ENCODE data around the gene PIGR. TPM values are rescaled to one million over a fixed set of nuclear protein-coding genes. Genes with fewer than 3 reads are reported as not detected.

PIGR gene
- total RNA-seq, 1 experiment from 2014 or later = 1.4 TPM

DNA sequence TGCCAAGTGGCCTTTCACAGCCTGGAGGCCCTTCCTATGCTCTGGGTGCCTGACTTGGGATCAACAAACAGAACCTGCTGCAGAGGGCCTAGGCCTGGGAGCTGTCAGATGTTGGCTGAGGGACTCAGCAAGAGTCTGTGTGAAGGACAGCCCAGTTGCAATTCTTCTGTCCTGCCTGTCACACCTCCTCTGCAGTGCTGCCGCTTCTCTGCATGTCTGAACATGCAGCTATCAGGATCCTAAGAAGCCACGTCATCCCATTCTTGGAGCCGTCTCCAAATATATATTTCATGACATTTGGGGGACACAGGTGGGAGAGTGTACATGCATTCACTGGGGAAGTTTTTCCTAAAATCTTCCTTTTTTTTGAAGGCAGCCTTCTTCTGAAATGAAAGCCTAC is 15.4 kb upstream of the PIGR start:
- DNase-seq (ENCODE audit: low spot score) = no peak

- DNase-seq (ENCODE audit: low spot score) = no peak
Observed at GRCh38 chr1:206960676-206961386, 14.6 kb upstream of the PIGR start.

GRCh38 chr1:206958144-206958543 is 11.9 kb upstream of the PIGR start:
- no peak for DNase-seq (ENCODE audit: low spot score)

GRCh38 chr1:206957639-206958038 is 11.4 kb upstream of the PIGR start:
- DNase-seq (ENCODE audit: low spot score) = no peak

DNA sequence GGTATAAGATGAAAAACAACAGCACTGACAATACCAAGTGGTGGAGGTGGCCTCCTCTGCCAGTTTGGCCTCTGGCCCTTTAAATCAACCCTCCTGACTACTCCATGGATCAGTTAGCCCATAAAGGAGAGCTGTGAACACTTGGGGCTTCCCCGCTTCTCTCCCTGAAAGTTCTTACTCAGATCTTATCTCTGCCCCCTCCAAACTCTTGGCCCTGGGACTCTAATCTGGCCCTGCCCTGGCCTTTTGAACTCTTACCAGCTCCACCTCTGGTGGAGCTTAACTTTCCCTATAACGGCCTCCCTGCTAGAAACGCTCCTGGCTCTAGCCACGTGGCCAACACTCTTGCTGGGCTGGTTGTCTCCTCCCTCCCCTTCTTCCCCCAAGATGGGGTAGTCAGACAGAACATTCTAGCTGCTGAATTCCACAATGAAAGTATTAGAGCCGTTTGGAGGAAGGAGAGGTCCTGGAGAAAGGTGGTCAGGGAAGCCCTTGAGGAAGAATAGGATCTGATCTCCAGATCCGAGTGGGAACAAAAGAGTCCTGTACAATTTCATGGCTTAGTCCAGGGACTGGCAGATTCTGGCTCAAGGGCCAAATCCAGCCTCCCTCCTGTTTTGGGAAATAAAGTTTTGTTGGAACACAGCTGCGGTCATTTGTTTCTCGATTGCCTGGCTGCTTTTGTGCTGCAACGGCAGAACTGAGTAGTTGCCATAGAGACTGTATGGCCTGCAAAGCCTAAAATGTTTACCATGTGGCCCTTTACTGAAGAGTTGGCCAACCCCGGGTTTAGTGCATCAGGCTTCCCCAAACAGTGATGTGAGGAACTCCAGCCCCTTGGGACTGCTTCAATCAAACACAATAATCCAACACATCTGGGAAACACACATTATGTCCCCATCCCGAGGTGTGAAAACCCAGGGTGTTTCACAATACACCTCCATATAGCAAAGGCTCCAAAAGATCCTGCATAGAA is 9.5 kb upstream of the PIGR start:
- DNase-seq (ENCODE audit: low spot score) = peak; percentile 52

GRCh38 chr1:206954459-206955342 is 8.4 kb upstream of the PIGR start:
- no peak for DNase-seq (ENCODE audit: low spot score)

DNA sequence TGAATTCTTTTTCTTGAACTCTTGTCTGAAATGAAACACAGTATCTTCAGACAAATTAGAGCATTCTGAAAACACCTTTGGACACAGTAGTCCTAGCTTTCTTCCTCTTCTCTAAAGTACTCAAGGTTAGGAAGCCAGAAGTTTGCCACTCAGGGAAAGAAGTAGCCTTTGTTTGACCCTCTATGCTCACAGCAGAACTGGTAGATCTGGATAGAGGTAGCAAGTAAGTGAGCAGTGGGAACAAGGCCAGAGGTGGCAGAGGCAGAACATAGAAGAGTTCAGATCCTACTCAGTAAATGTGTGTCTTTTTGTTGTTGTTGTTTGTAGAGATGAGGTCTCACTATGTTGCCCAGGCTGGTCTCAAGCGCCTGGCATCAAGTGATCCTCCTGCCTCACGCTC is 7.4 kb upstream of the PIGR start:
- DNase-seq (ENCODE audit: low spot score) = peak; percentile 65

- peak; percentile 36 for DNase-seq (ENCODE audit: low spot score)
Observed at GRCh38 chr1:206953126-206953525, 6.9 kb upstream of the PIGR start.

- DNase-seq (ENCODE audit: low spot score) = peak; percentile 62
Observed at GRCh38 chr1:206952171-206952570, 5.9 kb upstream of the PIGR start.

DNA sequence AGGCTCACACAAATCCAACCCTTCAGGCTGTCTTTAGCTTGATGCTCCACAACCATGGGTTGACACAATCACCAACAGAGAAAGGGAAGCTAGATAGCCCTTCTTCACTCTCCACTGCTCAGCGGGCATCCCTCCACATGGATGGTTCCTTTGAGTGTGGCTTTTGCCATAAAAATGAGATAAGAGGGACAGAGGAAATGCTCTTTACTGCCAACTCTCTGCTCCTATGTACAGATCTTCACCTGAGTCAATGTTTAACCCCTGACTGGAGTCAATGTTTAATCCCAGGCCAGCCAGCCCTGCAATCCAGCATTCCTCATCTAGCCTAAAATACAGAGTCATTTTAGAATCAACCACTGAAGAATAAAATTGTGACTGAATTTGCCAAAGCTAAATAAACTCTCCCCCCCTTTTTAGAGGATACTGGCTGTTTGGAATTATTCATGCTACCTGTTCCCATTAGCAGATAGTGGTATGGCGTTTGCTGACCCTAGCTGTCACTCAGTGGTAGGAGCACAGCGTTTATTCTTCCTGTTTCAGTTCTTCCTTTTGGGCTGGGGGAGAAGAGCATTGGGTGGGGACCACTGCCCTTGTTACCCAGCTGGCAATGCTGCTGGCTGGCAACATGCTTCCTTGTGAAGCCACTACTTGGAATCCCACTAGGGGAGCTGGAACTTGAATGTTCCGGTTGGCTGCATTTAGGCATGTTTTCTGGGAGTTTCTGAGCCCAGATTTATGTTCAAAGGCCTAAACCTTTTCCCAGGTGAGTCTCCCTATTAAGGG is 5.2 kb upstream of the PIGR start:
- peak; percentile 70 for DNase-seq (ENCODE audit: low spot score)

- DNase-seq (ENCODE audit: low spot score) = no peak
Observed at GRCh38 chr1:206949641-206950040, 3.4 kb upstream of the PIGR start.

- no peak for DNase-seq (ENCODE audit: low spot score)
Observed at GRCh38 chr1:206949208-206949607, 2.9 kb upstream of the PIGR start.

GRCh38 chr1:206947255-206947654 is 989 bp upstream of the PIGR start:
- DNase-seq (ENCODE audit: low spot score) = no peak

DNA sequence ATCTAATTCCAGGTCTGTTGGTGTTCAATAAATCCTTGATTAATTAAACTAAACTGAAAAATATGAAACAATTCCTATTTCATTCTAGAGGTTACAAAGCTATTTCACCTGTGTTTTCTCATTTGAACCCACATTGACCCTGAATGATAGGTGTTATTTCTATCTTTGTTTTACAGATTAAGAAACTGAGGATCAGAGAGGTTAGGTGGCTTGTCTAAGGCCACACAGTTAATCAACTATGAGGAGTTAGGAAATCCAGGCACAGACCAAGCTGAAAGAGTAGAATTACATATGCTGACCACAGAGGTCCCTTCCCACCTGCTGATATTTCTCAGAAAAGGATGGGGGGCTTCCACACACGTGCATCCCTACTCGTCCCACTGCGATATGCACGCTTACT is 487 bp downstream of the PIGR start:
- no peak for DNase-seq (ENCODE audit: low spot score)

DNA sequence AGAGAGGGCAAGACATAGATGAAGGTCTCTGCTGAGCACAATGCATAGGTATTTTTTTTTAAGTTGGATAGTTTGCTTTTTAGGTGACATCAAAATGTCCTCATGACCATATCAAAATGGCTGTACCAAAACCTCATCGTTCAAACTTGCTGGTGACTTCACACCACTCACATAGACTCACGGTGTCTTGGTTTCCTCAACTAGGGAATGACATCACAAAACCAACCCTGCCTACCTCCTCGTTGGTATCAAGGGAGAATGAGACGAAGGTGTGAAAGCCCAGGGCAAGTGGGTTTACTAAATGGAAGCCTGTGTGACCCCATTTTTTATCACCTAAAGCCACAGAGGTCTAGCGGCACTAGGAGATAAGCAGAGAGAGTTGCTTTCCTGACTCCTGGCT is 1.6 kb downstream of the PIGR start:
- no peak for DNase-seq (ENCODE audit: low spot score)

DNA sequence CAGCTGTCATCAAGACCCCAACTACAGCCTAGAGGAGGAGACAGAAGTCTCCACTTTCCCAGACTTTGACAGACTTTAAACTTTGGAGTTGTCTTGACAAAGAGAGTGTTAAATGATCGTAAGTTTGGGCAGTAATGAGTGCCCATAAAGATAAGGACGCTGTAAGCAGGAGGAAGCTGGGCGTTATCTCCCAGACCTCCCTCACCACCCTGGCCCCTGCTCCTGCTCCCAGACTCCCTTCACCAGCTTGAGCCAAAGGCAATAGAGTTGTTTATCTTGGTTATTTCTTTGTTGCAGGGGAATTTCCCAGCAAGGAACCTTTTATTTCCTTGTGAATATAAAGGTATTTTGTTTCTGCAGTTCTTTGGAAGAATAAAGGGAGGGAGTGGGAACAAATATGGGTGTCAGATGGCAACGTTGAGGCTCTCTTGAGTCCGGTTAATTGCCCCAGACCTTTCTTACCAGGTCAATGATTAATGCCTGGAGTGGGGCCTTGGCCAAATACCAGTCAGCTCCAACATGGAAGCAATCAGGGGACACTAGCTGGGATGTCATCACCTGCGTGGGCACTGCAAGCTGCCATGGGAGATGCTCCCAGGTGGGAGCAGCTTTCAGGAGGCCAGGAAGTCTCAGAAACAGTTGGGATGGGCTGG is 4.4 kb downstream of the PIGR start:
- DNase-seq (ENCODE audit: low spot score) = peak; percentile 39

- no peak for DNase-seq (ENCODE audit: low spot score)
Observed at GRCh38 chr1:206940588-206940936, 5.7 kb downstream of the PIGR start.

- DNase-seq (ENCODE audit: low spot score) = no peak
Observed at GRCh38 chr1:206939841-206940587, 6.3 kb downstream of the PIGR start.

DNA sequence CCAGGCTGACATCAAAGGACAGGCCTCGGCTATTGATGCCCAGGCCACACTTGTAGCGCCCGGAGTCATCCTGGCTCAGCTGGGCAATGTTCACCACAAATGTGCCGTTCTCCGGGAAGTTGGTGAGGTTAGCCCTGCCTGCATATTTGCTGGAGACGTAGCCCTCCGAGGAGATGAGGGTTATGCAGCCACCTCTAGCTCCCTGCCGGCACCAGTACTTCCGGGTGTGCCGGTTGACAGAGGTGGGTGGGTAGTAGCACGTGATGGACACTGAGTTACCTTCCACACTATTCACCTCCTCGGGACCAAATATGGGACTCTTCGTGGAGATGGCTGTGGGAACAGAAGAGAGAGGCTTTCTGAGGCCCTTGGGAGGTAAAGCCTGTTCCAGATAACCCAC is 7.1 kb downstream of the PIGR start:
- no peak for DNase-seq (ENCODE audit: low spot score)

DNA sequence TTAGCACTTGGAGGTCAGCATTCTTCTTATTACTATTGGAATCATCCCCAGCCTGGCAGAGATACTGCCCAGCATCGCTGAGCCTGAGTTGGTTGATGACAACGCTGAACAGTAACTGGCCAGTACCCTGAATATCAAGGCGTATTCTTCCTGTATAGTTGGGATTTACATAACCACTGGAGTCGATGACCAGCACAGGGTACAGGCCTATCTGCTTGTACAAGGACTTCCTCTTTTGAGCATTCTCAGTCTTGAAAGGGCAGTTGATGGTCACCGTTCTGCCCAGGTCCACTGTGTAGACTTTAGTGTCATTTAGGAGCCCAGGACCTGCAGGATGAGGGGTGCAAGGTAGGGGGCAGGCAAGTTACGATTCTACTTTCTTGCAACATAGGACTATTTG is 8.8 kb downstream of the PIGR start:
- DNase-seq (ENCODE audit: low spot score) = no peak
